GM21737 (cell line): ENCODE measurements around the gene STARD13.
"Not testable (repeated sequence)": the region's sequence is repeated elsewhere in the genome, so short reads cannot be mapped to it uniquely, and the experiment has no call there.

Source experiments
- ATAC-seq: cut with Tn5 transposase; IDR thresholded peaks from one replicate; pipeline ENCODE4 v1.9.1; 2021; ENCODE audit warnings: mild to moderate bottlenecking, moderate library complexity; ENCODE audit not compliant: unreplicated experiment

Gene STARD13

DNA sequence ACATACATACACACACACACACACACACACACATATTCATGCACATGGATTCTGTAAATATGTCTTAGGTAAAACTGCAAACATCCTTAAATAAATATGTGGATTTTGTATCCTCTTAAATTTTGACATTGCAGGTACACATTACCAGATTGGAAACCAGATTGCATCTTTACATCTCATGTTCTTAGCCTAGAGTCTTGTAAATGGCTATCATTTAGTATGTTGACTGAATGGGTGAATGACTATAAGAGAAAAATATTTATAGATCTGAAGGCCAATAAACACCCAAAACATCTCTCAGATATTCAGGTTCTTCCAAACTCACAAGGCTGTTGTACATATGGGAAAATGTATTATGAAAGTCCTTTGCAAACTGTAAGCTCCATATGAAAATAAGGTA is 104.3 kb downstream of the STARD13 start:
- ATAC-seq = no peak

DNA sequence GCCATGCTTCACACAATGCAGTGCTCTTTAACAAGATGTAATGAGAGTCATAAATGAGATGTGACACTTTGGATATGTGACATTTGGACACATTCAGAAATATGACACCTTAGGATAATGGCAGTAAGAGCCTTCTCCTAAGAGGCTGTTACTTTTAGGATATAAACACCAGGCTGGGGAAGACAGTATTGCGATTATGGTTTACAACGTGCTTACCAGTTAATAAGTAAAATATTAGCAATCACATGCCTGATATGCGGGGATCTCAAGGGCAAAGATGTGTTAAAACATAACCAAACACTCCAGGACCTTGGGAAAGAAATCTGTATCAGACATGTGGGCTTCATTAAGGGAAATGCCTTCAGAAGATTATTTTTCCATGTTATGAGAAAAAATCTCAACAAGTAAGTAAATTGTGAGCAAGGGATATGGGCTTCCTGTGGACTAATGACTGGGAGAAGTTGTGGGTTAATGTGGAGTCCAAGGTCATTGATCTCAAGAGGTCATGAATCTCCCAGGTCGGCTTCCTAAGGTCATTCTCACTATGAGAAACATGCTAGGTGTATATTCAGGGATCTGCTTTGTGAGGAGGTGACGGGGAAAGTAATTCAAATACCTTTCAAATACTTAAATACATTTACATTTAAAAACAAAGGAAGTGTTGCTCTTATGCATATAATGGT is 105.3 kb downstream of the STARD13 start:
- ATAC-seq = no peak

DNA sequence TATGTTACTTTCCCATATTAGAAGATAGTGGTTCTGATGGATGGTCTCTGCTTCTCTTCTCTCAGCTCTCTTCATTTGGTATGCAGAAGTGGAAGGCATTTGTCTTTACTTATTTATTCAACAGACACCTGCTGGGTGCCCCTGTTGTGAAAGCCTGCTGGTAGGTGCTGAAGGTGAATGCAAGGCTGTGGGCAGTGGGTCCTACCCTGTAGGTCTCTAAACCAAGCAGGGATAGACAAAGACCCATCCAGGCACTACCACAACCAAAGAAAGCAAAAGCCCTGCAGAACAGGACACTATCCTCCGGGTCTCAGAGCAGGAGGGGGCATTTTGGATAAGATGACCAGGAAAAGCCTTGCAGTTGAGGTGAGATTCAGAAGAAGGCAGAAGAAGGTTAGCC is 106.1 kb downstream of the STARD13 start:
- ATAC-seq = no peak

GRCh38 chr13:33178209-33178840 is 107.2 kb downstream of the STARD13 start:
- no peak for ATAC-seq

DNA sequence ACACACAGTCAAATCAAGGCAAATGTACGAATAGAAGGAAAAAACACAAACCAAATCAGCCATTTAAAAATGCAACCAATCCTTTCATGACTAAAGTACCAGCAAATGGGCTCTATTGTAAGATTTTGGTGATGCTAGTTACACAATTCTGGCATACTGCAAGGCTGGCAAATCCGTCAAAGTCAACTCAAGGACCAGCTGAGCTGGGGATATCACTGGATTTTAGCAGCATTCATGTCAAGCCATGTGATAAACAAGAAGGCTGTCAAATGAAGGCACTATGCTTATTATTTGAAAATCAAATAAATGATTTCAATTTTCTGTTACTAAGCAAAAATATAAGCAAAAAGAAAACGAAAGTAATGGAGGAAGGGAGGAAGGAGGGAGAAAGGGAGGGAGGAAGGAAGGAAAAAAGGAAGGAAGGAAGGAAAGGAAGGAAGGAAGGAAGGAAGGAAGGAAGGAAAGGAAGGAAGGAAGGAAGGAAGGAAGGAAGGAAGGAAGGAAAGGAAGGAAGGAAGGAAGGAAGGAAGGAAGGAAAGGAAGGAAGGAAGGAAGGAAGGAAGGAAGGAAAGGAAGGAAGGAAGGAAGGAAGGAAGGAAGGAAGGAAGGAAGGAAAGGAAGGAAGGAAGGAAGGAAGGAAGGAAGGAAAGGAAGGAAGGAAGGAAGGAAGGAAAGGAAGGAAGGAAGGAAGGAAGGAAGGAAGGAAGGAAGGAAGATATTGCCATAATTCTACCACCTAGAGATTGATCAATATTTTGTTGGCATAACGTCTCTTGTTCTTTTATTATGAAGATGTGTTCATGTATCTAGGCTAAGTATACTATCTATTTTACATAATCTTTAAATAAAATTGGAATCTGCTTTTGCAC is 108.0 kb downstream of the STARD13 start:
- ATAC-seq = not testable (repeated sequence)

- ATAC-seq = no peak
Measured at GRCh38 chr13:33176526-33176925, 109.0 kb downstream of the STARD13 start.

GRCh38 chr13:33175991-33176390 is 109.6 kb downstream of the STARD13 start:
- no peak for ATAC-seq

- ATAC-seq = no peak
Measured at GRCh38 chr13:33174931-33175330, 110.6 kb downstream of the STARD13 start.

DNA sequence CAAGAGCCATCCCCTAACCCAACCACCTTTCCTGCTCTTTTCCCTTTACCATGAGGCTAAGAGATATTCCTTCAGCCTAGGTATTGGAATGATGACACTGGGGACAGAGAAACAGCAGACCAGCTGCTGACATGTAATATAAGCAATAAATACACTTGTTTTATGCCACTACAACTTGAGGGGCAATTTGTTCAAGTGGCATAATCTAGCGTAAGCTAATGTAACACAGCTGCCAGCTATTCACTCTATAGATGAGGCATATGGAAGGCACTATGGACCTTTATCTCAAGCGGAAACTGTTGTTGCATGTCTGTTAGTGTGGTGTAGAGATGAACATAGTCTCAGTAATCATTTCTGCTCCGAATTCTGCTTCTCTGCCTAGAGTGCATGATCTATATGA is 111.1 kb downstream of the STARD13 start:
- no peak for ATAC-seq

GRCh38 chr13:33172911-33173310 is 112.6 kb downstream of the STARD13 start:
- ATAC-seq = no peak

GRCh38 chr13:33172400-33172799 is 113.2 kb downstream of the STARD13 start:
- ATAC-seq = no peak

DNA sequence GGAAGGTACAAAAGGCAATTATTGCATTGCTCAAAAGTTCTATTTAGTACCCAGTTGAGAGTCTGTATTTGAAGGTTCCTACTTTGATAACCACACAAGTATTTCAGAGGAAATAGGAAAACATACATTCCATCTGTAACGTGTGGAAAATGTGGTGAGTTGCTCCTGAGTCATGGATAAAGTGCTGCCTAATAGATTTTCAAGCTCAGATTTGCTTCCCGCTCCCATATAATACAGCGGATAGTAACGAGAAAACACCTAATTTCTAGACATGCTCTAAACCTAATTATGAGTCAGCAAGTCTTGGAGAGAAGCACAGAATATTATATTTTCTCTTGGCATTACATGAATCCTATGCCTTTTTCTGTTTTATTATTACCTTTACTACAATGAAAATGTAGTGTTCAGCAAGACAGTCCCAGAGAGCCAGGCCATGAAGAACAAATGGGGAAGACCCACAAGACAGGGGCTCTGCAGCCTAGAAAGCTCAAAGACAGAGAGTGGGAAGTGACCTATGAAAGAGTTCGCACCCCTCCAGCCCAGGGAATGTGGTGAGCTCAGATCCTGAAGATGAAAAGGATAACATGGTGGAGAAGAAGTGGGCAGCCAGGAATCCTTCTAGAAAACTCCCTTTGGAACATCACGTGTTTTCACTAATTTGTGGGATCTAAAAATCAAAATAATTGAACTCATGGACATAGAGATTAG is 116.1 kb downstream of the STARD13 start:
- ATAC-seq = no peak

- no peak for ATAC-seq
Measured at GRCh38 chr13:33168321-33168960, 117.1 kb downstream of the STARD13 start.

- no peak for ATAC-seq
Measured at GRCh38 chr13:33167491-33167890, 118.1 kb downstream of the STARD13 start.

DNA sequence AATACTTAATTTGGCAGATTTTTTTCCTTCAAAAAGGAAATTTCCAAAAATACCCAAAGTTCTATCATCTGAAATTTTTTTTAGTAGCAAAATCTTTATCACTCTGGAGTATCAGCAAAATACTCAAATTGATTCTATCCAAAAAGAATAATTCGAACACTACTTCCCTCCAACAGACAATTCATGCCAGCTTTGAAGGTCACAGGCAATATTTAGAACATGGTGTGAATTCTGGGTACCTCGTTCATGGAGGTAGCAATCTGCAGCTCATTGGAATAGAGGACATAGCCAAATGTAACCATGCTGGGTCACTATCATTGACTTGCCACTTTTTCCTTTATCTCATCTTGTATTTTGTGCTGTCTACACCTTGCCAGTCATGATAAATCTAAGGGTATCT is 119.8 kb downstream of the STARD13 start:
- ATAC-seq = no peak

- no peak for ATAC-seq
Measured at GRCh38 chr13:33164331-33164730, 121.2 kb downstream of the STARD13 start.

DNA sequence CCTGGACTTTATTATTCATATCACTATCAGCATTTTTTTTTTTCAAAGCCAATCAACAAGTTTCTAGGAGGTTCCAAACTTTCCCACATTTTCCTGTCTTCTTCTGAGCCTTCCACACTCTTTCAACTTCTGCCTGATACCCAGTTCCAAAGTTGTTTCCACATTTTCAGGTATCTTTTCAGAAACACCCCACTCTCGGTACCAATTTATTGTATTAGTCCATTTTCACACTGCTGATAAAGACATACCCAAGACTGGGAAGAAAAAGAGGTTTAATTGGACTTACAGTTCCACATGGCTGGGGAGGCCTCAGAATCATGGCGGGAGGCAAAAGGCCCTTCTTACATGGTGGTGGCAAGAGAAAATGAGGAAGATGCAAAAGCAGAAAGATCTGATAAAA is 122.8 kb downstream of the STARD13 start:
- not testable (repeated sequence) for ATAC-seq

GRCh38 chr13:33158816-33159215 is 126.7 kb downstream of the STARD13 start:
- no peak for ATAC-seq

DNA sequence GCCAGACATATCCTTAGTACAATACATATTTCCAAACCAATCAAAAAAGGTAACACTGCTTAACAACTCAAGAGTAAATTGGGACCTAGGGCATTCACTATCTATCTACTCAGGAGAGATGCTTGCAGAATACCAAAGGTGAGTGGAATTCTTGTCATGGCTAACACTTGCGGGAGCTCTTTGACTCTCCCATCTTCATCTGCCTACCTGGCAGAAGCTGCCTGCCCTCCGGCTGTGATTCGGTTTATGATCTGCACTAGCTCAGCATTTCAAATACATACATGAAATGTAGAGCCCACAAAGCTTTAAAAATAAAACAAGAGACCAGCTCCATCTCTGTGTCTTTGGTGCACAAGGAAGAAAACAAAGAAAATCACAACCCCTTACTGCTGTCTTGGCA is 127.3 kb downstream of the STARD13 start:
- ATAC-seq = no peak

DNA sequence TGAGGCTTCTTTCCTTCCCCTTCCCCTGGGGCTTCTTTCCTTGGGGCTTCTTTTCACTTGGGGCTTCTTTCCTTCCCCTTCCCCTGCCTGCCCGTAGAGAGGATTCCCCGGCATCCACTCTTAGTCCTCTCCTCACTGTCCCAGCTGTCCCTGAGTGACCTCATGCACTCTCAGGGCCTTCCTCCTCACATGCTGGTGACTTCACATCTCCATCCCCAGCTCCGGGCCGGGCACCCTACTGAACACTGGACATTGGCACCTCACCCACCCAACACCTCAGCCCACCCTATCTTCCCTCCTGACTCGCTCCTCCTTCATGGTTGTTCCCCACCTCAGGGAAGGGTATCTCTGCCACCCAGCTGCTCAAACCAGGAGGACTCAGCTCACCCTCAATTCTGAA is 130.6 kb downstream of the STARD13 start:
- ATAC-seq = no peak
